Activated CD4-positive, alpha-beta T cell treated with anti-CD3 and anti-CD28 coated beads, Interleukin-2, amount 10 ng/mL, durations not matched to agents 7 days and 5 days (primary cell): ENCODE results near the gene BAG5. TPM values are rescaled to one million over a fixed set of nuclear protein-coding genes. Genes with fewer than 3 reads are reported as not detected.

Experiments used
- CTCF ChIA-PET: fragments of 350-600 bp; sonication (Branson Sonifier 250); formaldehyde crosslinking; loops from one replicate; lab custom pipeline; 2021; ENCODE audit warnings: antibody characterized with exemption; lab: Charles Lee
- POLR2A ChIA-PET: fragments of 350-600 bp; sonication (Branson Sonifier 250); formaldehyde crosslinking; loops from one replicate; lab custom pipeline; 2021; ENCODE audit warnings: antibody characterized with exemption; lab: Charles Lee
- DNase-seq: peaks from one replicate; pipeline ENCODE4 v3.0.0-alpha.2; 2020
- H3K27ac Mint-ChIP-seq: one replicate; pipeline ENCODE4 v1.8.0; 2021; ENCODE audit warnings: mild to moderate bottlenecking, moderate library complexity, mixed read lengths
- H3K27me3 Mint-ChIP-seq: one replicate; pipeline ENCODE4 v1.8.0; 2021; ENCODE audit warnings: mixed read lengths
- H3K36me3 Mint-ChIP-seq: one replicate; pipeline ENCODE4 v1.8.0; 2021; ENCODE audit warnings: low read depth, mixed read lengths
- H3K4me1 Mint-ChIP-seq: one replicate; pipeline ENCODE4 v1.8.0; 2021; ENCODE audit warnings: mixed read lengths
- H3K4me3 Mint-ChIP-seq: one replicate; pipeline ENCODE4 v1.8.0; 2021; ENCODE audit warnings: mild to moderate bottlenecking, moderate library complexity, mixed read lengths
- H3K9me3 Mint-ChIP-seq: one replicate; pipeline ENCODE4 v1.8.0; 2021; ENCODE audit warnings: mixed read lengths
- total RNA-seq, 2 experiments: library from RNA; stranded (reverse); gene quantifications; one replicate each; pipeline ENCODE4 v1.2.3, GENCODE V29; 2021

Gene BAG5
- total RNA-seq, 2 experiments from 2014 or later, result 29.8 to 30.5 TPM

DNA sequence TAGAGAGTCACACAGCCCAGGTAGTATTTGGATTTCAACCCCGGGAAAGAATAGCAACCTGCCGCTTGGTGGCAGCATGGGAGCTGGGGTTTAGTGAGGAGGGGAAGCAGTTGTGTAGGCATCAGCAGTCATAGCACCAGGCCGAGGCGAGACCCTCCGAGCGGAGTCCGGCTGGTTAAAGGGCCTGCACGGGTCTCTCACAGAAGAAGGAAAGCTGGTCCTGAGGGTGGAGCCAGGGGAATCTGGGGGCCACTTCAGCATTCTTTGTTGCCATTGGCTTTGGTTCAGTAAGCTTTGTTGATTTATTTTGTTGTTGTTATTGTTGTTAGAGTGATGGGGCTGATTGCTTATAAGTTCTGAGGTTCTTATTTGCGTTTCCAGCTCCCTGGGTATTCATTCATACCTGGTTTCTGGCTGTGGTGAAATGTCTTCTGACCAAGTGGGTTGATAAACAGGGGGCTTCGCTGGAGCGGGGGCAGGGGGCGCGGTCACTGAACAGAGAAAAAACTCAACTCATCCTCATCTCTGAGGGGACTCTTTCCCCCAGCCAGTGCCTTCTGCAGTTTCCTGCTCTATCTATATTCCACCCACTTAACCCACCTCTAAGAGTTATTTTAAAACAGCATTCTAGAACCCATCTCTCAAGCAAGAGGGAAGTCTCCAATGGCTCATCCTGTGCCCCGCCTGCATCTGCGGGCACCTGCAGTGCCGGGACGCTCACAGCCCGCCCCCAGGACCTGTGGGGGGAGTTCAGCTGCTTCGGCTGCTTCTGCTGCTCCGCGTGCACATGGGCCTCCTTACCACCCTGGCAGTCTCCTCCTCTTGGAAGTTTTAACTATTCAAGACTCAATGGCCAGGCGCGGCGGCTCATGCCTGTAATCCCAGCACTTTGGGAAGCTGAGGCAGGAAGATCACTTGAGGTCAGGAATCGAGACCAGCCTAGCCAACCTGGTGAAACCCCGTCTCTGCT, 51.4 kb downstream of the BAG5 start:
- ChIA-PET CTCF (interaction anchor here (0.6 to 2.1 kb wide), 3 partner anchors 8 to 363 kb away, joined by 3 to 9 read pairs (median 4); no protein-coding TSS in a partner anchor), POLR2A (interaction anchor here (0.6 kb wide), 1 partner anchor 150 kb away, joined by 3 read pairs; no protein-coding TSS in a partner anchor)
- Mint-ChIP-seq H3K27ac (no peak overlapping the region), H3K4me3 (no peak overlapping the region), H3K36me3 (peaks cover 3% of the 10 kb centered on the region), H3K9me3 (no peaks in the 10 kb centered on the region), H3K27me3 (no peaks in the 10 kb centered on the region), H3K4me1 (peaks cover 2% of the 10 kb centered on the region)
- DNase-seq, result no peak

DNA sequence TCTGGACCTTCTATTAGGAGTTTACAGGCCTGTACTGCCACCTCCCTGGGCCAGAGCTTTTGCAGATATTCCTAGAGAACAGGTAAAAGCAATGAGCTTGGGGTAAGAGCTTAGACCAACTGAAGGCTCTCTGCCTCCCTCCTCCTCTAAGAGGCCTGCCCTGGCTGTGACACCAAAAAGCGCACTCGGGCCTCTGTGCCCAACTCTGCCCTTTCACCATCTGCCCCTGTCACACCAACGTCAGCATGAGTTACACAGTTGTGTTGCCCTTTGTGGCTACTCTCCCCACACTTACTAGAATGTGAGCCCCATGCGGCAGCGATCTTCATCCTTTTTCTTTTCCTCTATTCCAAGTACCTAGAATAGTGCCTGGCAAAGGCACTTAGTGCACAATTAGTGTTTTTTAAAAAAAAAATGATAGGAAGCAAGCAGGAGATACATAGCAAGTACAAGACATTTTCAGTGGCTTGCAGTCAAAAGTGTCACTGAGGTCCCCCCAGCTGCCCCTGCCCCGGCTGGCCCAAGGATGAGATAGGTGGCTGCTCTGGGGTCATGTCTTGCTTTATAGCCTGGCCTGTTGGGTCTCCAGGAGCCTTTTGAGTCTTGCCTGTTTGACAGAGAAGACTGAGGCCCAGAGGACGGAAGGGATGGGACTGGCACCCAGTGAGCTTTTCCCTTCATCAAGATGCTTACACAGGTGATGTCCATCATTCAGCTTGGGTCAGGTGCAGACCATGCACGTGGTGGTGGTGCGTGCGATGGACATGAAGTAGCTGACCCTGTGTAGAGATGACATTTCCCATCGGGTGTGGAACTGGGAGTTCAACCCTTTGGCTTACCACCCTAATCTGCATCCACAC, 52.4 kb downstream of the BAG5 start:
- ChIA-PET POLR2A (interaction anchor here (0.6 kb wide), 1 partner anchor 149 kb away, joined by 3 read pairs; no protein-coding TSS in a partner anchor), CTCF (interaction anchor here (2.1 kb wide), 1 partner anchor 9 kb away, joined by 9 read pairs; no protein-coding TSS in a partner anchor)
- H3K4me3 Mint-ChIP-seq, result no peak overlapping the region
- no peaks in the 10 kb centered on the region for H3K27me3 Mint-ChIP-seq
- H3K4me1 Mint-ChIP-seq, result peaks cover 2% of the 10 kb centered on the region
- H3K36me3 Mint-ChIP-seq, result peaks cover 9% of the 10 kb centered on the region
- no peaks in the 10 kb centered on the region for H3K9me3 Mint-ChIP-seq
- DNase-seq, result no peak
- no peak overlapping the region for H3K27ac Mint-ChIP-seq

DNA sequence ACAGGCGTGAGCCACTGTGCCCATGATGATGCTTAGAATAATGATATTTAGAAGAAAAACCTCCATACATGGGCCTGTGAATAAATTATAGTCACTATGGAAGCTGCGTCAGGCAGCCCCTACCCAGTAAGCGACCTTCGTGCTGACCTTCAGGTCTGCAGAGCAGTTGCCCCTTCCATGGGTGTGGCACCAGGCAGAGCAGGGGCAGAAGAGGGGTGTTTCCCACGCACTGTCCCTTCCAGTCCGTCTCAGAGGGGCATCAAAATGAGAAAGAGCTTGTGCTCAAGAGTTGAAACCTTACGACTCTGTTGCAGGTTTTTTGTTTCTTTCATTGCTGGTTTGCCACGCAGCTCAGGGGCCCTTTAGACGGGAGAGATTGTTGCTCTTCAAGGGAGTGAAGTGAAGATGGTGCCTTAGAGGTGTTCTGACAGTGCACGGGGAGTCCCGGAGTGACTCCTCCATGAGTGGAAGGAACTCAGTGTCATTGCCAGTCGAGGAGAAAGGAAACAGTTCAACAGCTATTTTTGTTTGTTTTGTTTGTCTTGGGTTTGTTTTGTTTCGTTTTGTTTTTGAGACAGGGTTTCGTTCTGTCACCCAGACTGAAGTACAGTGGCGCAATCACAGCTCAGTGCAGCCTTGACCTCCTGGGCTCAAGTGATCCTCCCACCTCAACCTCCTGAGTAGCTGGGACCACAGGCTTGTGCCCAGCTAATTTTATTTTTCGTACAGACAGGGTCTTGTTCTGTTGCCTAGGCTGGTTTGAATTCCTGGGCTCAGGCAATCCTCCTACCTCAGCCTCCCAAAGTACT, 53.7 kb downstream of the BAG5 start:
- no peak for DNase-seq
- ChIA-PET CTCF (interaction anchor here (0.6 to 2.1 kb wide), 2 partner anchors 10 to 14 kb away, joined by 3 to 9 read pairs; no protein-coding TSS in a partner anchor), POLR2A (interaction anchor here (0.7 kb wide), 1 partner anchor 20 kb away, joined by 3 read pairs; no protein-coding TSS in a partner anchor)
- no peaks in the 10 kb centered on the region for H3K27me3 Mint-ChIP-seq
- no peaks in the 10 kb centered on the region for H3K4me1 Mint-ChIP-seq
- H3K4me3 Mint-ChIP-seq, result no peak overlapping the region
- no peak overlapping the region for H3K27ac Mint-ChIP-seq
- no peaks in the 10 kb centered on the region for H3K9me3 Mint-ChIP-seq
- peaks cover 17% of the 10 kb centered on the region for H3K36me3 Mint-ChIP-seq

DNA sequence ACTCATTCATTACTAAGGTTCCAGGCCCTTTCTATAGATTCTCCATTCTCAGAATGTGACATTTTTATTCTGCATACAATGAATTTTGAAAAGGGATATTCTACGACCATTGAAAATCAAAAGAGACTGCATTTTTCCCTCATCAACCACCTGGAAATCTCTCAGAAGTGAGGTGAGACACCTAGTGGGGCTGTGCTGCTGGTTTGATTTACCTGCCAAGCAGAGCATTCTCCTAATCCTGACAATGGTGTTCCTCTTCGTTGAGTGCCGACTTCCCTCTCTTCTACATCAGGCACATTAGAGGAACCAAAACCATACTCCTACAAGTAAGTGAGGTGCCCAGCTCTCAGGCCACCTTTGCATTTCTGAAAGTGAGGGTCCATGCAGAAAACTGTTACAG, 54.7 kb downstream of the BAG5 start:
- Mint-ChIP-seq H3K4me3 (no peak overlapping the region), H3K27ac (peak overlapping the region; percentile 19), H3K27me3 (no peaks in the 10 kb centered on the region), H3K9me3 (no peaks in the 10 kb centered on the region), H3K4me1 (no peaks in the 10 kb centered on the region), H3K36me3 (peaks cover 21% of the 10 kb centered on the region)
- POLR2A ChIA-PET, result no interaction called here
- CTCF ChIA-PET, result no interaction called here
- DNase-seq, result no peak

Other genes with a start within 250 kb of the BAG5 start
- 100 to 1,000 TPM; 176 to 179 TPM for gene EIF5, start 228.4 kb downstream of the BAG5 start, total RNA-seq
- gene MARK3, start 177.2 kb downstream of the BAG5 start, total RNA-seq, result 10 to 100 TPM; 78.6 to 81.4 TPM
- gene CKB, start 39.8 kb downstream of the BAG5 start, total RNA-seq, result under 1 TPM; 0.52 to 0.67 TPM
- 1 to 10 TPM; 7.0 to 8.8 TPM for gene TRMT61A, start 33.5 kb downstream of the BAG5 start, total RNA-seq
- 10 to 100 TPM; 24.7 to 24.9 TPM for gene COA8, start 303 bp upstream of the BAG5 start, total RNA-seq
- gene KLC1, start 66.6 kb upstream of the BAG5 start, total RNA-seq, result 100 to 1,000 TPM; 126 to 135 TPM
- gene XRCC3, start 152.8 kb upstream of the BAG5 start, total RNA-seq, result 10 to 100 TPM; 36.4 to 37.4 TPM
- gene ZFYVE21, start 153.2 kb upstream of the BAG5 start, total RNA-seq, result 10 to 100 TPM; 16.9 to 17.2 TPM